Colonic mucosa (tissue), 4 donors: ENCODE data around the gene RPUSD3. TPM values are rescaled to one million over a fixed set of nuclear protein-coding genes. Genes with fewer than 3 reads are reported as not detected.

Experiments
- DNase-seq: peaks from one replicate; pipeline ENCODE4 v3.0.0-alpha.2; 2020
- H3K27ac ChIP-seq: fragments of 200-600 bp; one replicate; pipeline ENCODE4 v1.8.0; 2021
- H3K27me3 ChIP-seq: fragments of 200-600 bp; one replicate; pipeline ENCODE4 v1.8.0; 2021
- H3K36me3 ChIP-seq: fragments of 200-600 bp; one replicate; pipeline ENCODE4 v1.8.0; 2021
- H3K4me1 ChIP-seq: fragments of 200-600 bp; one replicate; pipeline ENCODE4 v1.8.0; 2021; ENCODE audit warnings: mild to moderate bottlenecking
- H3K4me3 ChIP-seq: fragments of 200-600 bp; one replicate; pipeline ENCODE4 v1.8.0; 2021
- H3K9ac ChIP-seq, 2 donors: one replicate each; pipeline ENCODE4 v1.7.0; 2013; ENCODE audit warnings: control low read depth in 2 of 2, low read depth in 2 of 2, low read length in 2 of 2
- H3K9me3 ChIP-seq: fragments of 200-600 bp; one replicate; pipeline ENCODE4 v1.8.0; 2021
- intact Hi-C: fragments of 100-400 bp; cut with DNase I; formaldehyde crosslinking; loops from one replicate; pipeline ENCODE4 v1.14.1; 2022
- total RNA-seq, 2 donors: library from RNA; stranded (reverse); fragmentation: NEBNext Ultra II Directional in 1 of 2; extraction: Animal tissue kit (Norgen Biotek cat#: 25700) in 1 of 2; gene quantifications; one replicate each; pipeline ENCODE4 v1.2.1, GENCODE V29; 2021
- TF ChIP-seq, protein P1 (sequence below): fragments of 200-600 bp; IDR thresholded peaks from one replicate; pipeline ENCODE4 v1.8.0; 2022; ENCODE audit warnings: antibody characterized with exemption, mild to moderate bottlenecking
- donor health status: healthy.
- donor health status: DM: no; HTN: no; CAD: no.
- donor health status: DM: no; HTN: no; CAD: no.

RPUSD3 gene
- total RNA-seq, 2 donors from 2014 or later = 24.8 to 42.9 TPM

DNA sequence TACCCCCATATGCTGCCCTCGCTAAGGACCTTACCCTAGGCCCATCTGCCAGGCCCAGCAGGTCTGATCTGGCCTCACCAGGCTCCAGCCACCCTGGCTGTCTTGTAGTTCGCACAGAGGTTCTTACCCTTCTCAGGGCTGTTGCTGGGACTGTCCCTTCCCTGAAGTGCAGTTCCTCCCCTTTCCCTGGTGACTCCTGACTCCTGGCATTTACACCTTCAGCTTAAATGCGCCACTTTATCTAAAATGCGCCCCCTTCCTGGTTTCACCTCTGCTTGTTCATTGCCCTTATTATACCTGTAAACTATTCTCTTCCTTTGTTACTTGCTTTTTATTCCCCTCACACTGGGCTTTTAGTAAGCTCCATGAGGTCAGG, 34.6 kb downstream of the RPUSD3 start:
- peak; percentile 69 for DNase-seq
- peaks cover 7% of the 10 kb centered on the region for H3K36me3 ChIP-seq
- peaks cover 7% of the 10 kb centered on the region for H3K4me1 ChIP-seq

DNA sequence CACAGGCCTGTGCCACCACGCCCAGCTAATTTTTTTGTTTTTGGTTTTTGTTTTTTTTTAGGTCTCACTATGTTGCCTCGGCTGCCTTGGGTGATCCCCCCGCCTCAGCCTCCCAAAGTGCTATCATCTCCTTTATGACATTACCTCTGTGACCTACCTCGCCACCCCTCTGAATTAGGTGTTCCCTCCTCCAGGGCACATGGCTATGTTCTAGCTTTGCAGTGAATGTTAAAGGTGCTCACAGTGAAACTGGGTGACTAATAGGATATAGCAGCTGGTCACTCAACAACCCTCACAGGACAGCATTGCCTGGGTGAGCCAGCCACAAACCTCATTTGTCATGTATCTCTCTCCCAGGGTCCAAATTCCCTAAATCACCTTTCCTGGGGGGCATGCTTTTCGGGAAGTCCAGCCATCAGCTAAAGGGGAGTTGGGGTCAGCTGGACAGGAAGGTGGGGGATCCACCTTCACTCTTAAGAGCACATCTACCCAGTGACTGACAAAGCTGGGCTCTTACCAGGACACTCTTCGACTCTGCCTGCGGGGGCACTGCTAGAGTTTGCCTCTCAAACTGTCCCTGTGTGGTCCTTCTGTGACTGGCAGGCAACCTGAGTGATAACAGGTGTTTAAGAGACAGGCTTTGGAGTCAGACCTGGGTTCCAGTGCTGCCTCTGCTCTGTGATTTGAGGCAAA, 35.3 kb downstream of the RPUSD3 start:
- no peaks in the 10 kb centered on the region for H3K27me3 ChIP-seq
- intact Hi-C loops = no loop called here
- TF ChIP-seq, protein P1, sequence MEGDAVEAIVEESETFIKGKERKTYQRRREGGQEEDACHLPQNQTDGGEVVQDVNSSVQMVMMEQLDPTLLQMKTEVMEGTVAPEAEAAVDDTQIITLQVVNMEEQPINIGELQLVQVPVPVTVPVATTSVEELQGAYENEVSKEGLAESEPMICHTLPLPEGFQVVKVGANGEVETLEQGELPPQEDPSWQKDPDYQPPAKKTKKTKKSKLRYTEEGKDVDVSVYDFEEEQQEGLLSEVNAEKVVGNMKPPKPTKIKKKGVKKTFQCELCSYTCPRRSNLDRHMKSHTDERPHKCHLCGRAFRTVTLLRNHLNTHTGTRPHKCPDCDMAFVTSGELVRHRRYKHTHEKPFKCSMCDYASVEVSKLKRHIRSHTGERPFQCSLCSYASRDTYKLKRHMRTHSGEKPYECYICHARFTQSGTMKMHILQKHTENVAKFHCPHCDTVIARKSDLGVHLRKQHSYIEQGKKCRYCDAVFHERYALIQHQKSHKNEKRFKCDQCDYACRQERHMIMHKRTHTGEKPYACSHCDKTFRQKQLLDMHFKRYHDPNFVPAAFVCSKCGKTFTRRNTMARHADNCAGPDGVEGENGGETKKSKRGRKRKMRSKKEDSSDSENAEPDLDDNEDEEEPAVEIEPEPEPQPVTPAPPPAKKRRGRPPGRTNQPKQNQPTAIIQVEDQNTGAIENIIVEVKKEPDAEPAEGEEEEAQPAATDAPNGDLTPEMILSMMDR = no peak
- no peak for DNase-seq
- no peak overlapping the region for H3K4me3 ChIP-seq
- H3K4me1 ChIP-seq = peaks cover 7% of the 10 kb centered on the region
- peak overlapping the region in 1 of 2 donors; percentile 77 for H3K9ac ChIP-seq
- H3K27ac ChIP-seq = peak overlapping the region; percentile 89
- H3K36me3 ChIP-seq = peaks cover 14% of the 10 kb centered on the region
- no peaks in the 10 kb centered on the region for H3K9me3 ChIP-seq

More for the DNA sequence above, 34.6 kb downstream of the RPUSD3 start:
- Histone ChIP-seq H3K9ac (peak overlapping the region; percentile 77 to 94), H3K9me3 (no peaks in the 10 kb centered on the region), H3K27ac (peak overlapping the region; percentile 89), H3K4me3 (peak overlapping the region; percentile 61), H3K27me3 (no peaks in the 10 kb centered on the region)
- intact Hi-C loops = no loop called here
- TF ChIP-seq, protein P1 = no peak

DNA sequence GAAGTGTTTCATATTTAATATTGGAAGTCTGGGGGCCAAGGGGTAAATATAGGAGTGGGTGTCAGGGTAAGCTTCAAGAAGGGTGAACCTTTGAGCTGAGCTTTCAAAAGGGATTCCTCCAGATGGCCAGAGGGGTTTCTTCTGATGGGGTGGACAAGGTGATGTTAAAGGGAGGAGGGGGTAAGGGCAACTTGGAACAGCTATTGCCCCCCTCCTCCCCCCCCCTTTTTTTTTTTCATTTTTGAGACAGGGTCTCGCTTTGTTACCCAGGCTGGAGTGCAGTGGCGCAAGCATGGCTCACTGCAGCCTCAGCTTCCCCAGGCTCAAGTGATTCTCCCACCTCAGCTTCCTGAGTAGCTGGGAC, 35.8 kb downstream of the RPUSD3 start:
- Histone ChIP-seq H3K36me3 (peaks cover 19% of the 10 kb centered on the region), H3K27me3 (no peaks in the 10 kb centered on the region), H3K4me1 (peaks cover 7% of the 10 kb centered on the region), H3K27ac (no peak overlapping the region), H3K9me3 (no peaks in the 10 kb centered on the region), H3K4me3 (no peak overlapping the region), H3K9ac (no peak overlapping the region)
- TF ChIP-seq, protein P1 = no peak
- no peak for DNase-seq
- intact Hi-C loops = no loop called here

DNA sequence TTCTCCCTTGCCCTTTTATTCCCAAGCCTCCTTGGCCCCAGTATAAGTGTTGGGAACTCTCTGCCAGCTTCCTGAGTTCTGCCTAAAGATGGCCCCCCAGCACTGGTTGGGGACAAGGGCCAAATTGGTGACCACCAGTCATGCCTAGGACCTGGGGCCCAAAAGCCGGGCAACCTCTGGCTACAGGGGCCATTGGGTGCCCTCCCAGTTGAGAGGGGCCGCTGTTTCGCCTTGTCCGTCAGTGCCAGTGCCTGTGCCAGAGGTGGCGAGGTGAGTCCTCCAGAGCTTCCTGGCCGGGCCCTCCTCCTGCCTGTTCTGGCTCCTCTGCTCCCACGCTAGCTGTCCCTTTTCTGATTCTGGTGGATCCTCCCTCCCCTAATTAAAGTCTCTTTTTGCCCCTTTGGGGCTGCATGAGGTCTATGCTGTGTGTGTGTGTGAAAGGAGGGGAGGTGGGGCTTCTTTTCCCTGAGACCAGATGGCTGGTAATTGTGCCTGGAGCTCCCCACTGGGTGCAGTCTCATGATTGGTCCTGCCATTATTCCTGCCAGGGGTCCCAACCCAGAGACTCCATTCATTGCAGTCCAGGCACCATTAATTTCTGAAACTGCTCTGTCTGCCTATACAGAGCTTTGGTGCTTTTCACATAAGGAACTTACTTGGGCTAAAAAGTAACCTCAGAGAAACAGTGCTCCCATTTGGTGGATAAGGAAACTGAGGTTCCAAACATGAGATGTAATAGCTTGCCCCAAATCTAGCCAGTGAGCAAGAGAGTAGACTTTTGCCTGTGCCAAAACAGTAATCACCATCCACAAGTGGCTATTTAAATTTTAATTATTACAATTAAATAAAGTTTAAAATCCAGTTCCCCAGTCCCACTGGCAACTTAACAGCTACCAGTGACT, 36.9 kb downstream of the RPUSD3 start:
- TF ChIP-seq, protein P1 = no peak
- Histone ChIP-seq H3K27ac (no peak overlapping the region), H3K4me1 (peaks cover 7% of the 10 kb centered on the region), H3K9me3 (no peaks in the 10 kb centered on the region), H3K9ac (no peak overlapping the region), H3K27me3 (no peaks in the 10 kb centered on the region), H3K4me3 (no peak overlapping the region), H3K36me3 (peaks cover 23% of the 10 kb centered on the region)
- no peak for DNase-seq
- intact Hi-C loops = no loop called here

DNA sequence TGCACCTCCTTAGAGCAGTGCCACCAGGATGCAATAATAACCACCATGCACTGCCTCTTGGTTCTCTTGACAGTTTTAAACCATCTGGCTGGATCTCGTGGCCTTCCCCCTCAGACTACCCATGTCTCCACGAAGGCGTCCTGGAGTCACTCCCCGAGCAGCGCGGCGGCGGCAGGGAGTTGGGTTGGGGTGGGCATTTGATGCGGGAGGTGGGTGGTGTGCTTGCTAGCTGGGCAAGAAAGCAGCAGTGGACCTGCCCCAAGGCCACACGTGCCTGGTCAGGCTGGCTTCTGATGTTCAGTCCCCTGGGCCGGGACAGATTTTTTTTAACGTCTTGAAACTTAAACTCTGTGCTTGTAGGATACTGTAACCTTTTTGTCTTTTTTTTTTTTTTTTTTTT, 37.7 kb downstream of the RPUSD3 start:
- Histone ChIP-seq H3K4me3 (no peak overlapping the region), H3K9ac (no peak overlapping the region), H3K4me1 (peaks cover 7% of the 10 kb centered on the region), H3K36me3 (peaks cover 28% of the 10 kb centered on the region), H3K9me3 (no peaks in the 10 kb centered on the region), H3K27ac (no peak overlapping the region), H3K27me3 (no peaks in the 10 kb centered on the region)
- intact Hi-C loops = no loop called here
- no peak for DNase-seq
- TF ChIP-seq, protein P1 = no peak
